ENCODE measurements around the gene NHSL2.
"Not testable (repeated sequence)": the region's sequence is repeated elsewhere in the genome, so short reads cannot be mapped to it uniquely, and the experiment has no call there.

Gene NHSL2

DNA sequence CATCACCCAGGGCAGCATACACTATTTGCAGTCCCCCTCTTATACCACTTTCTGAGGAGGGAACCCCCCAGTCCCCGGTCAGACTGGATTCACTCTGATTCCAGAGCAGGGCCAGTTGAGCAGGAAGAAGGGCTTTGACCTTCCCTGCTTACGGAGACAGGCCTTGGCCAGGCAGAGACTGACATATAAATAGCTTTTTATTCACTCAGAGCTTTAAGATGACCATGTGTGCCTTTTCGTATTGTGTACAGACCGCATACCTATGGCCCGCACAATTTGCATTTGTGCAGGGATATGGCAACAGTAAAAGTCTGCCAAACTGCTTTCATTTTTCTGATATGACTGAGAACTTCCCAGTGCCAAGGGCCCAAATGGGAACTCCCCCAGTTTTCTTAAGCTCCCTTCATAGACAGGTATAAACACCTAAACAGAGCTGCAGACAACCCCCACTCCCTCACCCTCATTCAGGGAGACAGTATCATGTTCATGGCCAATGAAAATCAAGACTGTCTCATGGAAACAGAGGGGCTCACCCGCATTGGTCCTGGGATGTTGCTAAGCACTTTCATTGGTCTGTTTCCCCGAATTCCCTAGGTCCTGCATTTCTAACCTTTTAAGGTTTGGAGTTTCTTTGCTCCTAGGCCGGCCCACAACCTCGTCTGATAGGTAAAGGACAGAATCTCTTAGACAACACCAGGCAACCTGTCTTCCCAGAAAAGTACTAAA, 135.1 kb downstream of the NHSL2 start:
- FAIRE-seq: no peak

DNA sequence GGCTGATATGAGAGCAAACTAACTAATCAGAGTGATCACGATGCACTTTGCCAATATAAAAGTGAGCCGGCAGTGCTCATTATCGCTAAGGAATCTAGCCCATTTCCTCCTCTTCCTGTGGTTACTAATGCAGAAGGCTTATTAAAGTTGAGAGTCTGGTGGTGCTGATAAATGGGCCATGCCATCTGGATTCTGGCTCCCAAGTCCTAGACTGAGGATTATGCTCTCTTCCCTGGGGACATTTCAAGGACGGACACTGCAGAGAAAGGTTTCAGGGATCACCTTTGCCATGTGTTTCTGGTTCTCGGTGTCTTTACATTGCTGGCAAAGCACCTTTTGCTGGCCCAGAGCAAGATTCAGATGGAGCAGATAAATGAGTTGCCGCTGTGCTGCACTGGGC, 135.8 kb downstream of the NHSL2 start:
- no peak for FAIRE-seq

DNA sequence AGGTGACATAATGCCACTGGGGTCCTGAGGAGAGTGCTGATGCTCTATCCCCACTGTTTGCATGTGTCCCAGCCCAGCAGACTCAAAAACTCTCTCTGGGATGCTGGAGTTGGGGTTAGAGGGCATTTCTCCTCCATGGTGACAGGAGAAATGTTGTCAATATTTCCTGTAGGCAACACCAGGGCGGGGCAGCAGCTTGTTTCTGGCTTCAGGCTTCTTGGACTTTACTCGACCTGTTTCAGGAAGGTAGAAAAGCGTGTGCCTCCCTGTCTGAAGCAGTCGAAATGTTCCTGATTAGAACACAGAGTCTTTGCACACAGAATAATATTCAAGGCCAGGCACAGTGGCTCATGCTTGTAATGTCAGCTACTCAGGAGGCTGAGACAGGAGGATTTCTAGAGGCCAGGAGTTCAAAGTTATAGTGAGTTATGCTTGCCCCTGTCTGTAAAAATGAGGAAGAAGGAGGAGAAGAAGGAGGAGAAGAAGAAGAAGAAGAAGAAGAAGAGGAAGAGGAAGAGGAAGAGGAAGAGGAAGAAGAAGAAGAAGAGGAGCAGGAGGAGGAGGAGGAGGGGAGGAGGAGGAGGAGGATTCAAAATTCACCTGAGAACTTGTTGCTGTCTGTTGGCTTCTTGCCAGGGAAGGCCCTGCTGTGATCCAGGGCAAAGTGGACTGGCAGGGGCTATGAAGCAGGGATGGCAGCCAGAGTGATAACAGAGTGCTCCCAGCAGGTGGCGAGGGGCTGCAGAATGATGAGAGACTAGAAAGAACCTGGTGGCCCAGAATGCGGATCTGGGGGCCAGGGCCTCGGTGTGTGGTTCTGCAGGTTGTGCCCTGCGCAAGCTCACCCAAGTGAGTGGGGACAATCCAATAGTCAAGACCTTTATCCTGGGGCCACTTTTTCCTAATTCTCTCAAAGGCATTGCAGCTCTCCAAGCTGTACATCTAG, 138.1 kb downstream of the NHSL2 start:
- no peak for FAIRE-seq

DNA sequence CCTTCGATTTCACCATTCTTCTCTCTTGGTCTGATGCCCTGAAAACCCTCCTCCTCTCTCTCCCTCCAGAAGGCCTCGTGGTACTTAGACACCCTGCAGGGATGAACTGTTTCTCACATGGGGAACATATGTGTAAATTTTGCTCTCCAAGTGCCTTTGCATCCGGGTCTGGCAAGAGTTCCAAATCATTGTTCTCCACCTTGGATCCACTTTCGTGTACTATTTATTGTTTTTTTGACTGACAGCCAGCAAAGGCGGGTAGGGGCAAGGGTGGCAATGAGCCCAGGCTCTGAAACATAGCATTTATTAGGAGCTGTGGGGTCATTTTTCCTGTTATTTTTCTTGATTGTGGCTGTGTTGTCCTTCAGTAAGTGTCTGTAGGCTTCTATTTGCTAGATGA, 139.4 kb downstream of the NHSL2 start:
- FAIRE-seq: no peak

DNA sequence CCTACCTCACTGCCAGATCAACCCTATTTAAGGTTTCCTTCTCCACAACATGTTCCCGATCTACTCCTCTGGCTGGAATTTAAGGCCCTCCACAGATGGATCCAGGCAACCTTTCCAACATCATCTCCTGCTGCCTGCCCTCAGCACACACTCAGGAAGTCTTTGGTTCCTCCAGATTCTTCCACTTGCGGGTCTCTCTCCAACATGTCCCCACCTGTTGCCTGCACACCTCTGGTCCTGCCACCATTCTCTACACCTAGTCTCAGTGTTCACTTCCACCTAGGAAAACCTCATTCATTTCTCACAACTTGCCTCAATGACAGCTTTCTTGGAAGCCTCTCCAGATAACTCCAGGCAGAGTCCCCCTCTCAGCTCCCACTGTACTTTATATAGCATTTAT, 140.9 kb downstream of the NHSL2 start:
- no peak for FAIRE-seq

DNA sequence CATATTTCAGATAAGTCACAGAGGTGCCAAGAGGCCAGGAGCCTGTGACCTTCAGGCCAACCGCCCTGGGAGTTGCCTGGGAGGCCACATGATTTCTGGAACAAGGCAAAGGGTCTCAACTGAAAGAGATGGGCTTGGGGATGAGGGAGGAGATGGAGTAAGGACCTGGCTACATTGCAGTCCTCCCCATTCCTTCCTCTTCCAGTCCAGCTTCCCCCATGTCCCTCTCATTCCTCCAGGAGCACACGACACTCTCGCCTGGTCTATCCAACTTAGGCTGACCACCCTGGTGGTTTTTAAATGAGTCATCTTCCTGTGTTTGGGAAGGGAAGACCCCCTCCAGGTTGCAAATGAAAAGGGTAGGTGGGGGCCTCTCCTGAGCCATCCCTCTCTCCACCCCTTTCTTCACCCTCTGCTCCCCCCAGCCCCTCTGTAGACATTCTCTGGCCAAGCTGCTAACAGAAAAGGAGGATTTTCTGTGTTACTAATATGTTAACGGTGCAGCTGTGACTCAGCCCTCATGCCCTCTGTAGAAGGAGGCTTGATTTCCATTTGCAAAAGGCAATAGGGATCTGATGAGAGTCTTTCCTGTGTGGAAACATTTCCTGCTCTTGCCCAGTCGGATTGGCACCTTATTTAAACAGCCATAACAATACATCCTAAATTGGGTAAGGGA, 141.9 kb downstream of the NHSL2 start:
- FAIRE-seq: no peak

DNA sequence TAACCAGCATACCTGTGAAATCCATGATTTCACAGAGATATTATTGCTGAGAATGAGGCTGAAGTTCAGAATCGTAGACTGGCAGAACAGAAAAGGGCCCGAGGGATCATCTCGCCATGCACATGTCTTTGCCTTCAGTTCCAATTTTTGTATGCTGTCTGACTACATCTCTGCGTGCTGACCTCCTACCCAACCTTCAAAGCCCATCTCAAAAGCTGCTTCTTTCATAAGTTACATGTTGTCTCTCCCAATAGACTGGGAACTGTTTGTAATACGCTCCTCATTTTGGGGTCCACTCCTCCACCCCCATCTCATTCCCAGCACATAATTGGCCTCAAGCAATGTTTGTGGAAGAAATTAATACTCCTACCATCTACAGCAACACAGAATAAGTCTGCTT, 142.9 kb downstream of the NHSL2 start:
- FAIRE-seq: no peak

DNA sequence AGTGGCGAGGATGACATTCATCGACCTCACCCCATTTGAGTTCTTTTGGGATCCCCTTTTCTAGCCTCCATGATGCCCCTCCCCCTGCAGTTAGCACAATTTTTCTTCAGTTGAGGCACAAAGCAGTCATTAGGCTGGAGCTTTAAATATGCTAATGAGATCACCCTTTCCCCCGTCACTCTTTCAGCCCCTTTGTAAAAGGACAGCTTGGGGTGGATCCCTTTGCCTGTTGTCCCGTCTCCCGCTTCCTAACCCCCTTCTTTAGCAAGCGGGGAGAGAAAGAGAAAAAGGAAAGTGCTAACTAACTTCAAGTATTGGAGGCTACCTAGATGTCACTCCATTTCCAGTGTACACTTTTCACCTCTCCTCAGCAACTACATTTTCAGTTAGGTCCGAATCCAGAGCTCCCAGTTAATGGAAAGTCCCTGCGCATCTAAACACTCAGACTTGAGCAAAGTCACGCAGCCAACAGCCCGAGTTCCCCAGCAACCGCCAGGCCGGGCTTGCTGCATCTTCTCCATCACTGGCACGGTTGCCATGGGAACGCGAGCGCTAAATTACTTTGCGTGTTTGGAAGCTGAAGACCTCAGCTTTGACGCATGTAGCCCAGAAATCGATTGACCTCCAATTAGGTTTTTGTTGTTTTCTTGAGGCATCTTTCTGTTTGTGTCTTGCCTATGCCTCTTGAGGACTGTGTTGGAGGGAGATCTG, 144.3 kb downstream of the NHSL2 start:
- FAIRE-seq: no peak

DNA sequence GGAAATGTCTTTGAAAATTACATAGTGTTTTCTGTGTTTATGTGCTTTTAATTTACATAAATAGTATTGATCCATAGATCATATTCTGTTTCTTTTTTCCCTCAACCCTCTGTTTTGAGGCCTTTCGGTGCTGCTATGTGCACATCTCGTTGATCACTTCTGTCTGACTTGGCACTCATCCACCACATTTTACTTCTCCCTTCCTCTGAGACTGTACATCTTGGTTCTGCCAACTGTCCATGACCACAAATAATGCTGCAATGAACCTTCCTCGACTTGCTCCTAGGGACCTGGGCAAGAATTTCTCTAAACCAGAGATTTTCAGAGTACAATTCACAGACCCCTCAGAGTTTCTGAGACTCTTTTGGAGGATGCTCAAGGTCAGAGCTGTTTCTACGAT, 146.7 kb downstream of the NHSL2 start:
- FAIRE-seq: no peak

DNA sequence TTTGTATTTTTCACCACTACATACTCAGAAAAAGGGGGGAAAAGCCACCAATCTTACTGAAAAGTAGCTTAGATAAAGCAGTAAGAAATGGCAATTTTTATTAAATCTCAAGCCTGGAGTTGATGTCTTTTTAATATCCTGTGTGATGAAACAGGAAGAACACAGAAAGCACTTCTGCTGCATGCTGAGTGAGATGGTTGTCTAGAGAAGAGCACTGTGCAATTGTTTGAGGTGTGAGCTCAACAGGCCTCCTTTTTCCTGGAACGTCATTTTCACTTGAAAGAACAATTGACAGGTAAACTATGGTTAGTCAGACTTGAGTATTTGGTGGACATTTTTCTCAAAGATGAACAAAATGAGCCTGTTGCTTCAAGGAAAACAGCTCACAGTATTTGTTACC, 147.2 kb downstream of the NHSL2 start:
- FAIRE-seq: no peak

DNA sequence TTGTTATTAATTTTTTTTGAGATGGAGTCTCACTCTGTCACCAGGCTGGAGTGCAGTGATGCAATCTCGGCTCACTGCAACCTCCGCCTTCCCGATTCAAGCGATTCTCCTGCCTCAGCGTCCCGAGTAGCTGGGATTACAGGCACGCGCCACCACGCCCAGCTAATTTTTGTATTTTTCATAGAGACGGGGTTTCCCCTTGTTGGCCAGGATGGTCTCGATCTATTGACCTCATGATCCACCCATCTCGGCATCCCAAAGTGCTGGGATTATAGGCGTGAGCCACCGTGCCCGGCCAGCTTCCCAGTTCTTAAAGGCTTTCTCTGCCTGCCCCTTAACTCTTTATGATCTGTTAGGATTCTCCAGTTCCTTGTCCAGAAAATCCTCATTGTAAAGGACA, 147.7 kb downstream of the NHSL2 start:
- not testable (repeated sequence) for FAIRE-seq

DNA sequence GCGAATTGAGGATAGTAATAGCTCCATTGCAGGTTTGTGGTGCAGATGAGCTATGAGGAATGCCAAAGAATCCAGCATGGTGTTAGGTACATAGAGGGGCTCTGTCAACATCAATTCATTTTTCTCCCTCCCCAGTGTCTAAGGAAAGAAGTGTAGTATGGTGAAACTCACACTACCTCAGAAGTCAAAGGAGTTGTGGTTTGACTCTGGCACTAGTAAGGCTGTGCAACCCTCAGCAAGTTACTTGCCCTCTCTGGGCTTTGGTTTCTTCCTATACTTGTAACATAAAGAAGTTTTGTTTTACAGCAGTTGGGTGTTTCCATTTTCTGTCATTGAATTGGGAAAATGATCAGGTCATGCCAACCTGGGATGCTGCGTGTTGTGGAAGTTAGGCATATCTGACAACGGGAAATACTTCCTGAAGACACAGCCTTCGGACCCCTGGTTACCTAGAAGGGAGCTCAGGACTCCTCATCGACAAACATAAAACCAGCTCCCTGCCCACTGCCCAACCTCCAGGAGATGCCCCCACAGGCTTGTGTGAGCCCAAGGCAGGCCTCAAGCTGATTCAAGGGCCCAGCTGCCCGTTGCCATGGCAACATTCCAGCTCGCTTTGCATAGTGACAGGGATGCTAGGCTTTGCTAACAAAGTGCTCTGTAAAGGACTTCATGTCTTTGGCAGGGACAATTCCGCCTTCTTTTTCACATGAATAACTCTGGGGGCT, 149.7 kb downstream of the NHSL2 start:
- no peak for FAIRE-seq

DNA sequence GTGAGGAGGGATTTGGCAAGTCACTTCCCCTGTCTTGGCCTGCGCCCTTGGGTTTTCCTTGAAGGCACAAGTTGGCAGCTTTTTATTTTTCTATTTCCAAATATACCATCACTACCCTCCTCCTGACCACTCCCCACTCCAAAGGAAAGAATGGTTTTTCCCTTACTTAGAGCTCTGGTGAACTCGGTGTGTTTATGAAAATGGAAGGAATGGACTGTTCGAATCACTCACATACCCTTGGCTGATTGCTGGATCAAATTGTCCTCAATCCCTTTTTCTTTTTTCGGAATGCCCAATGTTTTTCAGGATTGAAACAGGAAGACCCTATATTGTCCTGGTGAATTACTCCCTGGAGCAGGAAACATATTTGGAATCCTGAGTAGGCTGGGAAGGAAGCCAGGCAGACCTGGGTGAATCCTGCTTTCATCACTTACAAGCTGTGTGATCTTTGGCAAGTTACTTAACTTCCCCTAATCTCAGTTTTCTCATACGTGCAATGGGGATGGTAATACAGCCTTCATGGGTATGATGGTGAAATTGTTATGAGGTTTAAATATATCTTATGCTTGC, 150.4 kb downstream of the NHSL2 start:
- FAIRE-seq: no peak

DNA sequence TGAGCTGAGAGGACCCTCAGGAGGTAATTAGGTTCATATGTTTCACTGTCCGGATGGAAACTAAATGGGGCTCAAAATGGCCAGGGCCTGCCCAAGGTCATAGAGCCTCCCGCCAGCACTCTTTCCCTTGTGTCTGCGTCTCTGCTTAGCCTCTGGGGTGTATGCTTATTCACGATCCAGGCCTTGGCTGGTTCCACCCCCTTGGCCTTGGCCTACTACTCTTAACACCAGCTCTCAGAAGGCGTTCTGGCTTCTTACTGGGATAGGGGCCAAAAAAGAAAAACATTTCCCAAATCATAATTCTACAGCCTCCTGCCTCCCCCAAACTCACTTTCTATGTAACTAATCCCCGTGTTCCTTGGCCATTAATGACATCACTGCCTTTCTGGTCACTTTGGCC, 152.3 kb downstream of the NHSL2 start:
- FAIRE-seq: no peak

DNA sequence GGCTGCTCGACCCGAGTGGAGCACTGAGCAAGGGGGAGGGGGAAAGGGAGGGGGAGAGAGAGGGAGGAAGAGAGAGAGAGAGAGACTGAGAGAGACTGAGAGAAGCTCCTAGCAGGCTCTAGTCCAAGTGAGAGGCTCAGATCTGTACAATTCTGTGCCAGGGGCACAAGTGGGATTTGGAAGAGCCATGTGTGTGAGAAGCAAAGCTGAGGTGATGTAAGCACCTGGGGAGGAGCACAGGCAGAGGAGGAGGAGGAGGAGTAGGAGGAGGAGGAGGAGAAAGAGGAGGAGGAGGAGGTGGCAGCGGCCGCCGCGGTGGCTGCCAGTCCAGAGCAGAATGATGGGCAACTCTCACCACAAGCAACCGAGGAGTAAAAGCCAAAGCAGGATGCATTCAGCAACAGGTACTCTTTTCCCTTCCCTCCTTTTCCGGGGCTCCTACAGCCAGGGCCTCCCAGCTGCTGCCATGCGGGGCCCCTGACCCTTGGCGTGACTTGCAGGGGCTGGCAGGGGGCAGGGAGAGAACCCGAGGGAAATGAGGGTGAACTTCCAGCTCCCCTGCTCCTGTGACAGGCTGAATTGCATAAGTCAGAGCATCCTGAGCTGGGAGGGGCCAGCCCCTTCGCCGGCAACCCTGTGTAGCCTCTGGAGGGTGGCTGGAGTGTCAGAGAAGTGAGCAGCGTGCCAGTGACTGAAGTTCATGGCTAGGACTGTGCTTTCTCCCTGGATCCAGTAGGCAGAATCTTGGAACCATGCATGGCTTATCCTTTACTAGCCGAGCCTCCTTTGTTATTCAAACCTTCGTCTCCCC, 158.9 kb downstream of the NHSL2 start:
- FAIRE-seq: no peak

DNA sequence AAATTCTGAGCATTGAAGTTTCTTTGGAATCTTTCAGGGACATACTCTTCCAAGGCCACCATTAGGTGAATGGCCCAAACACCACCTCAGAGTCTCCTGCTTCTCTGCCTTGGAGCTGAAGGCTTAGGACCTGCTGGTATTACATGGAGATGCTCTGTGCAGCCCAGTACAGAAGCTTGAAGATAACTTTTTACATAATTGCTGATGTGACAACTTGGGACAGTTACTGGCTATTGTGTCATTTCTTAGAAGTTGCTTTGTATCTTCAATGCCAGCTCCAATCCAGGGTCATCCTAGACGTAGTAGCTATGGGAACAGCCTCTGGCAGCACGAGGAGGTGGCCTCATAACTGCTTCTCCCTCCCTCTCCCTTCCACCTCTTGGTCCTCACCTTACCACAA, 160.6 kb downstream of the NHSL2 start:
- no peak for FAIRE-seq

DNA sequence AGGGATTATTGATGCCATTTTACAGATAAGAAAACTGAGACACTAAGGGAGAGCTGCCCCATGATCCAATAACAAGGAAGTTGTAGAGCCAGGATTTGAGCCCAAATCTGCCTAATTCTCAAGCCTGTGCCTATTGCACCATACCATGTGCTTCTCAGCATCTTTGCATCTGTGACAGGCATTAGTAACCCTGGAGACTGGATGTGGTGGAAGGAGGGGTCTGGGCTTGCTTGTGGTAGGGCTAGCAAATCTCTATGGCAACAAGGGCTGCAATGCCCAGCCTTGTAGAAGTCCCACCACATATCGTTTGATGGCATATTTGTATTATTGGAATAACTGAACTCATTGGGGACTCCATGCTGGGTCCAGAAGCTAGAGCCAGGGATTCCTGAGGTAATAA, 163.0 kb downstream of the NHSL2 start:
- no peak for FAIRE-seq

DNA sequence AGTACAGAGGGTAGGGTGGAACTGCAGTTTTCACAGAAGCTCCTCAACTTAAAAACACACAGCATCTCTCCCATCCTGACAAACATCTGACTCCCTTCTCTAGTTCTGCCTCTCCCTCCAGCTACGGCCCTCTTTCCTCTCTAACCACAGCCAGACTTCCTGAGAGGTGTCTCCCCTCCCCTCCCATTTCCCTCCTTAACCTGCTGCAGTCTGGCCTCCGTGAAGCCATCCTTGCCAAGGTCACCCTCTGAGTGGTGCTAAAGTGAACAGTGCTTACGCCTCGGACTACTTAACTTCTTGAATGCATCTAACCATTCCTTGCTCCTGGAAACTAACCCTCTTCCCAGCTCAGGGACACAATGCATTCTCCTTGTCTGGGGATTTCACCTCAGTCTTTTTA, 167.8 kb downstream of the NHSL2 start:
- FAIRE-seq: no peak

DNA sequence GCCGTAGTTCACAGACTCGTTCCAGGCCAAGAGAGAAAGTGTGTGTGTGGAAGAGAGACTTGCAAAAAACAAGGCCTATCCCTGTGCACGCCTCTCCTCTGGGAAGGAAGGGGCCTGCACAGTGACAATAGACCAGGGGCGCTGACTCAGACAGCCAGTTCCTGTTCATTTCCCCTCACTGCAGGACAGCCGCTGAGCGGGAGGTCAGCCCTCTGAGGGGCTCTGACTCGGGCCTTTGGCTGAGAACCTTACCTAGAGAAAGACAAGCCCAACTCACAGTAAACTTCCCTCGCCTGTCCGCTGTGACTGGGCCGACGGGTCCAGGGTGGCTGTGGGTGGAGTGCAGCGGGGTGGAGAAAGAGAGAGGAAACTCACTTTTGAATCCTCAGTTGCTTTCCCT, 169.0 kb downstream of the NHSL2 start:
- no peak for FAIRE-seq

DNA sequence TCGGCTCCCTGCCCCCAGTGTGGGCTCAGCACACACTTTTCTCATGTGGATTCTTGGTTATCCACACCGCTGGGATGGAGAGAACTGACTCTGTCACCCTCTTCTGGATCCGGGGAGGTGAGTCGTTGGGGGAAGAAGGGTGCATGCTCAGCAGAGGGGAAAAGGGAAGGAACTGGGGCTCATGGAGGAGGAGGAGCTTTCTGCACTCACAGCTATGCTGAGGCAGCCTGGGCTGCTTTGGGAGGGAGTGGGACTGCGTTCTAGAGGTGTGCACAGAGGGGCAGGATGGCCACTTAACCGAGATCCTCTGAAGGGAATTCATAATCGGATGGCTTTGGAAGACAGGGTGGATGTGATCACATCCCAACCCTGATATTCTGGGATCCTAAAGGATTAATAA, 169.5 kb downstream of the NHSL2 start:
- no peak for FAIRE-seq

DNA sequence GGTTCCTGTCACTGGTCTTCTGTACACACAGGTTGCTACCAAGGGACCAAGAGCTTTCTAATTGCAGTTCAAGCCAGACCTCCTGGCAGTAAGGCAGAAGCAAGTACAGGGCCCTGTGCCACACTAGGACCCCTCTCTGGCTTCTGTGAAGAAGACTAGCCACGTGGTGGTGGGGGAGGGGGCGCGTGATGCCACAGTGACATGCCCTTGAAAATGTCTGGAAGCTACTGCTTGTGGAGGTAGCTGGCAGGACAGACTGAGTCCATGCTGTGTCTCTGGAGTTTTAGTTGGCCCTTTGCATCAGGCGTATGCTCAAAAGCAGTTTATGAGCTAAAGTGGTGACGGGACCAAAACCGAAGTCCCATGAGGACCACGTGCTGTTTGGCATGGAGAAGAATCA, 170.2 kb downstream of the NHSL2 start:
- FAIRE-seq: no peak

All from A204.1 (cell line).